Measurements from ENCODE around the gene CHCHD6. TPM values are rescaled to one million over a fixed set of nuclear protein-coding genes. Genes with fewer than 3 reads are reported as not detected.

Gene CHCHD6
- total and polyA plus RNA-seq, 4 donors, result 2.0 to 5.1 (median 3.9) TPM

GRCh38 chr3:126768903-126769302 is 64.9 kb downstream of the CHCHD6 start:
- no peak overlapping the region for H3K27ac ChIP-seq (ENCODE audit: low read depth in 1 of 2, low read length in 2 of 2)
- no peak overlapping the region for H3K4me3 ChIP-seq (ENCODE audit: low read depth in 1 of 3, low read length in 3 of 3)
- no peak overlapping the region for H3K9ac ChIP-seq (ENCODE audit: low read depth in 1 of 2, low read length in 2 of 2)
- TF ChIP-seq HNF4G (IDR thresholded peaks at IDR 0.05), result no peak
- no peak for TF ChIP-seq MAX (IDR thresholded peaks at IDR 0.05)
- TF ChIP-seq YY1 (IDR thresholded peaks at IDR 0.05), result no peak
- no peak for TF ChIP-seq REST (IDR thresholded peaks at IDR 0.05)
- TF ChIP-seq RAD21 (IDR thresholded peaks at IDR 0.05), result no peak
- no peak for TF ChIP-seq EGR1 (IDR thresholded peaks at IDR 0.05; ENCODE audit: low read depth in 2 of 2)
- no peak for TF ChIP-seq GABPA (IDR thresholded peaks at IDR 0.05 in 1 of 2, conservative IDR thresholded peaks at IDR 0.05 in 1 of 2)
- no peak for TF ChIP-seq NR2F2 (IDR thresholded peaks at IDR 0.05)
- no peaks in the 10 kb centered on the region for H3K9me3 ChIP-seq (ENCODE audit: control insufficient read depth in 4 of 4, low read length in 3 of 4)
- no peak for DNase-seq (ENCODE audit: low spot score)
- WGBS, result 85% methylated on average over 3 of the region's 3 CpGs
- no peaks in the 10 kb centered on the region for H3K36me3 ChIP-seq (ENCODE audit: control insufficient read depth in 4 of 4, insufficient read depth in 3 of 4, low read depth in 1 of 4, low read length in 3 of 4)
- H3K4me1 ChIP-seq (ENCODE audit: control insufficient read depth in 4 of 4, insufficient read depth in 4 of 4, low read length in 3 of 4), result no peaks in the 10 kb centered on the region
- H3K27me3 ChIP-seq (ENCODE audit: control insufficient read depth in 4 of 4, insufficient read depth in 4 of 4, low read length in 3 of 4), result no peaks in the 10 kb centered on the region

- H3K4me1 ChIP-seq (ENCODE audit: control insufficient read depth in 4 of 4, insufficient read depth in 4 of 4, low read length in 3 of 4), result no peaks in the 10 kb centered on the region
- DNase-seq (ENCODE audit: low spot score), result no peak
- no peak overlapping the region for H3K27ac ChIP-seq (ENCODE audit: low read depth in 1 of 2, low read length in 2 of 2)
- TF ChIP-seq HNF4A (conservative IDR thresholded peaks at IDR 0.05) (no peak), ZBTB33 (IDR thresholded peaks at IDR 0.05) (no peak), EGR1 (IDR thresholded peaks at IDR 0.05; ENCODE audit: low read depth in 2 of 2) (no peak), JUND (IDR thresholded peaks at IDR 0.05) (no peak), TAF1 (conservative IDR thresholded peaks at IDR 0.05) (no peak), HNF4G (IDR thresholded peaks at IDR 0.05) (no peak), GABPA (IDR thresholded peaks at IDR 0.05 in 1 of 2, conservative IDR thresholded peaks at IDR 0.05 in 1 of 2) (no peak), YY1 (IDR thresholded peaks at IDR 0.05) (no peak), MAX (IDR thresholded peaks at IDR 0.05) (no peak), SP1 (IDR thresholded peaks at IDR 0.05) (no peak), RAD21 (IDR thresholded peaks at IDR 0.05) (no peak), FOXA2 (IDR thresholded peaks at IDR 0.05) (no peak), NR2F2 (IDR thresholded peaks at IDR 0.05) (no peak), RXRA (IDR thresholded peaks at IDR 0.05) (no peak)
- no peaks in the 10 kb centered on the region for H3K9me3 ChIP-seq (ENCODE audit: control insufficient read depth in 4 of 4, low read length in 3 of 4)
- H3K27me3 ChIP-seq (ENCODE audit: control insufficient read depth in 4 of 4, insufficient read depth in 4 of 4, low read length in 3 of 4), result no peaks in the 10 kb centered on the region
- H3K9ac ChIP-seq (ENCODE audit: low read depth in 1 of 2, low read length in 2 of 2), result no peak overlapping the region
- no peaks in the 10 kb centered on the region for H3K36me3 ChIP-seq (ENCODE audit: control insufficient read depth in 4 of 4, insufficient read depth in 3 of 4, low read depth in 1 of 4, low read length in 3 of 4)
- no peak overlapping the region for H3K4me3 ChIP-seq (ENCODE audit: low read depth in 1 of 3, low read length in 3 of 3)
Observed at GRCh38 chr3:126770096-126770495, 66.1 kb downstream of the CHCHD6 start.

Measured in liver (tissue), 9 donors.